ENCODE measurements around the gene PARP16.
"Not testable (repeated sequence)": the region's sequence is repeated elsewhere in the genome, so short reads cannot be mapped to it uniquely, and the experiment has no call there.

PARP16 gene

GRCh38 chr15:65245096-65245856, 41.4 kb downstream of the PARP16 start:
- Histone ChIP-seq H2AFZ (ENCODE audit: low read length) (no peak overlapping the region), H3K4me2 (ENCODE audit: low read depth, low read length, poor library complexity, severe bottlenecking) (no peak overlapping the region), H3K36me3 (ENCODE audit: insufficient read depth, low read length) (peaks cover 2% of the 10 kb centered on the region; the same call in 1 of the 2 replicates), H3K9me3 (ENCODE audit: insufficient read depth, low read depth, low read length) (no peaks in the 10 kb centered on the region), H3K79me2 (ENCODE audit: insufficient read depth, low read length) (no peaks in the 10 kb centered on the region), H3K9ac (ENCODE audit: low read depth, low read length, poor library complexity, severe bottlenecking) (no peak overlapping the region), H4K20me1 (ENCODE audit: insufficient read depth, low read length, poor library complexity, severe bottlenecking) (no peaks in the 10 kb centered on the region), H3K4me3 (ENCODE audit: low read length, poor library complexity, severe bottlenecking) (no peak overlapping the region), H3F3A (ENCODE audit: low read depth) (no peaks in the 10 kb centered on the region), H3K4me1 (ENCODE audit: insufficient read depth, low read length, poor library complexity, severe bottlenecking) (no peaks in the 10 kb centered on the region), H3K9me2 (replicated peaks; ENCODE audit: low read depth, low read length) (no peaks in the 10 kb centered on the region), H3K27me3 (ENCODE audit: insufficient read depth, low read length, poor library complexity, severe bottlenecking) (no peaks in the 10 kb centered on the region)
- TF ChIP-seq CTCF (conservative IDR thresholded peaks at IDR 0.05; ENCODE audit: low read length) (no peak), EZH2phosphoT487 (IDR thresholded peaks at IDR 0.05; ENCODE audit: borderline replicate concordance) (no peak)

DNA sequence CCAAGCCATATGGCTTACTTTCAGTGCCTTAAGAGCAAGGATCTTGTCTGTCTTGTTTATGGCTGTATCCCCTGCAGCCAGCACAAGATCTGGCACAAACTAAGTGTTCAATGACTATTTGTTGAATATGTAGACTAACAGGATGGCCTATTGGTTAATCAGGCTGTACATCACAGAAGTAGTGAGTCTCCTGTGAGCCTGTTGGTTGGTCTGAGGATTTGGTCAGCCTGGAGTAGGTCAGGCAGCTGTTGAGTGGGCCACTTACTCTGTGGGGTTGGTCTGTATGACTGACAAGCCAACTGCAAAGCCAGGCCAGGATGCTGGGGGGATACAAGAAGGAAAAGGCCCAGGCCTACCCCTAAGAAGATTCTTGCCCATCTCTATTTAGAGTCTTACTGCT, 42.0 kb downstream of the PARP16 start:
- Histone ChIP-seq H3K9ac (ENCODE audit: low read depth, low read length, poor library complexity, severe bottlenecking) (no peak overlapping the region), H3K4me1 (ENCODE audit: insufficient read depth, low read length, poor library complexity, severe bottlenecking) (no peaks in the 10 kb centered on the region), H3K79me2 (ENCODE audit: insufficient read depth, low read length) (no peaks in the 10 kb centered on the region), H2AFZ (ENCODE audit: low read length) (no peak overlapping the region), H4K20me1 (ENCODE audit: insufficient read depth, low read length, poor library complexity, severe bottlenecking) (no peaks in the 10 kb centered on the region), H3K4me2 (ENCODE audit: low read depth, low read length, poor library complexity, severe bottlenecking) (no peak overlapping the region), H3K36me3 (ENCODE audit: insufficient read depth, low read length) (peaks cover 2% of the 10 kb centered on the region; the same call in 1 of the 2 replicates), H3K9me2 (replicated peaks; ENCODE audit: low read depth, low read length) (no peaks in the 10 kb centered on the region), H3K4me3 (ENCODE audit: low read length, poor library complexity, severe bottlenecking) (no peak overlapping the region), H3K27me3 (ENCODE audit: insufficient read depth, low read length, poor library complexity, severe bottlenecking) (no peaks in the 10 kb centered on the region), H3F3A (ENCODE audit: low read depth) (no peaks in the 10 kb centered on the region), H3K9me3 (ENCODE audit: insufficient read depth, low read depth, low read length) (no peaks in the 10 kb centered on the region)
- TF ChIP-seq CTCF (conservative IDR thresholded peaks at IDR 0.05; ENCODE audit: low read length) (no peak), EZH2phosphoT487 (IDR thresholded peaks at IDR 0.05; ENCODE audit: borderline replicate concordance) (no peak)

DNA sequence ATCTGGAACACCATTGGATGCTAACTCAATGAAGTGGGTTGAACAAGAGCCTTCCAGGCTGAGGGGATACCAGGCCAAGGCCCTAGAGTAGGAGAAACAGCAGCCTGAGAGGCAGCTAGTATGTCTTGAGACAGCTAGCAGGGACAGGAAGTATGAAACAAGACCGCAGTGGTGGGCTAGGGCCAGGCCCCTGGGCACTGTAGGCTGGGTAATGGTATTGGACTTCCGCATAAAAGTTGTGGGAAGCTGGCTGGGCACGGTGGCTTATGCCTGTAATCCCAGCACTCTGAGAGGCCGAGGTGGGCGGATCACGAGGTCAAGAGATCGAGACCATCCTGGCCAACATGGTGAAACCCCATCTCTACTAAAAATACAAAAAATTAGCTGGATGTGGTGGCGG, 50.2 kb downstream of the PARP16 start:
- not testable (repeated sequence) for H3K4me2 ChIP-seq (ENCODE audit: low read depth, low read length, poor library complexity, severe bottlenecking); H3K9ac ChIP-seq (ENCODE audit: low read depth, low read length, poor library complexity, severe bottlenecking); H3K9me3 ChIP-seq (ENCODE audit: insufficient read depth, low read depth, low read length); H3K36me3 ChIP-seq (ENCODE audit: insufficient read depth, low read length); H3K4me3 ChIP-seq (ENCODE audit: low read length, poor library complexity, severe bottlenecking); H3K4me1 ChIP-seq (ENCODE audit: insufficient read depth, low read length, poor library complexity, severe bottlenecking); H2AFZ ChIP-seq (ENCODE audit: low read length); H3K27me3 ChIP-seq (ENCODE audit: insufficient read depth, low read length, poor library complexity, severe bottlenecking); H3K79me2 ChIP-seq (ENCODE audit: insufficient read depth, low read length); H3K9me2 ChIP-seq (replicated peaks; ENCODE audit: low read depth, low read length); H3F3A ChIP-seq (ENCODE audit: low read depth); H4K20me1 ChIP-seq (ENCODE audit: insufficient read depth, low read length, poor library complexity, severe bottlenecking)

DNA sequence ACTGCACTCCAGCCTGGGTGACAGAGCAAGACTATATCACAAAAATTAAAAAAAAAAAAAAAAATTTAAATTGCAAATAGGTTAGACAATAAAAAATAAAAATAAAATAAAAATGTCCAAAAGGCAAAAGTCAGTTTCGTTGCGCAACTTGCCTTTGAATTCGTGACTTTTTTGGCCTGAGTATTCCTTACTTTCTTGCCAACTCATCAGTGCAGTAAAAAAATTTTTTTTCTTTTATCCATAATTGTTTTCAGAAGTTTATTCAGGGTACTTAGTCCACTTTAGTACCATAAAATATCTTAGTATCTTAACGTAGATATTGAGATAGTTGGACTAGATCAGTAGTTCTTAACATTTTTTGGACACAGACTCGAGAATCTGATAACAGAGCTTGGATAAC, 53.0 kb downstream of the PARP16 start:
- no peaks in the 10 kb centered on the region for H3K9me2 ChIP-seq (replicated peaks; ENCODE audit: low read depth, low read length)
- peaks cover 8% of the 10 kb centered on the region for H3K4me1 ChIP-seq (ENCODE audit: insufficient read depth, low read length, poor library complexity, severe bottlenecking)
- no peak overlapping the region for H3K9ac ChIP-seq (ENCODE audit: low read depth, low read length, poor library complexity, severe bottlenecking)
- H3F3A ChIP-seq (ENCODE audit: low read depth), result no peaks in the 10 kb centered on the region
- TF ChIP-seq EZH2phosphoT487 (IDR thresholded peaks at IDR 0.05; ENCODE audit: borderline replicate concordance), result no peak
- no peak for TF ChIP-seq CTCF (conservative IDR thresholded peaks at IDR 0.05; ENCODE audit: low read length)
- H3K4me3 ChIP-seq (ENCODE audit: low read length, poor library complexity, severe bottlenecking), result no peak overlapping the region
- H3K79me2 ChIP-seq (ENCODE audit: insufficient read depth, low read length), result no peaks in the 10 kb centered on the region
- no peaks in the 10 kb centered on the region for H3K27me3 ChIP-seq (ENCODE audit: insufficient read depth, low read length, poor library complexity, severe bottlenecking)
- no peak overlapping the region for H3K4me2 ChIP-seq (ENCODE audit: low read depth, low read length, poor library complexity, severe bottlenecking)
- no peaks in the 10 kb centered on the region for H4K20me1 ChIP-seq (ENCODE audit: insufficient read depth, low read length, poor library complexity, severe bottlenecking)
- H3K9me3 ChIP-seq (ENCODE audit: insufficient read depth, low read depth, low read length), result no peaks in the 10 kb centered on the region
- H3K36me3 ChIP-seq (ENCODE audit: insufficient read depth, low read length), result no peaks in the 10 kb centered on the region
- H2AFZ ChIP-seq (ENCODE audit: low read length), result no peak overlapping the region

Measured in Loucy (cell line).